HL-60/S4 (cell line): ENCODE measurements around the gene ADIPOR2.

ENCODE experiments used
- in situ Hi-C: fragments of 300-500 bp; cut with MboI; formaldehyde crosslinking; loops from 2 replicates; pipeline ENCODE4 v1.14.3; 2022; ENCODE audit warnings: low sequenced_read_pairs

The ADIPOR2 gene

GRCh38 chr12:1810201-1810930 is 119.5 kb downstream of the ADIPOR2 start:
- in situ Hi-C loops, result loop anchor here (10.0 kb wide), 1 partner anchor 124 kb away; no protein-coding TSS in a partner anchor

GRCh38 chr12:1810931-1811280 is 120.0 kb downstream of the ADIPOR2 start:
- in situ Hi-C loops, result loop anchor here (10.0 kb wide), 1 partner anchor 124 kb away; no protein-coding TSS in a partner anchor

- in situ Hi-C loops, result loop anchor here (10.0 kb wide), 1 partner anchor 123 kb away; no protein-coding TSS in a partner anchor
These were observed 120.5 kb downstream of the ADIPOR2 start for GRCh38 chr12:1811281-1811947.

- in situ Hi-C loops, result loop anchor here (10.0 kb wide), 1 partner anchor 123 kb away; no protein-coding TSS in a partner anchor
These were observed 121.0 kb downstream of the ADIPOR2 start for GRCh38 chr12:1811948-1812291.

GRCh38 chr12:1812650-1813302 is 121.9 kb downstream of the ADIPOR2 start:
- in situ Hi-C loops, result loop anchor here (10.0 kb wide), 1 partner anchor 122 kb away; no protein-coding TSS in a partner anchor

GRCh38 chr12:1814266-1814665 is 123.4 kb downstream of the ADIPOR2 start:
- in situ Hi-C loops, result loop anchor here (10.0 kb wide), 1 partner anchor 121 kb away; no protein-coding TSS in a partner anchor

GRCh38 chr12:1815108-1815507 is 124.2 kb downstream of the ADIPOR2 start:
- in situ Hi-C loops, result loop anchor here (10.0 kb wide), 1 partner anchor 120 kb away; no protein-coding TSS in a partner anchor

- in situ Hi-C loops, result loop anchor here (10.0 kb wide), 1 partner anchor 119 kb away; no protein-coding TSS in a partner anchor
These were observed 125.2 kb downstream of the ADIPOR2 start for GRCh38 chr12:1815814-1816729.

GRCh38 chr12:1816730-1817348 is 126.0 kb downstream of the ADIPOR2 start:
- in situ Hi-C loops, result loop anchor here (10.0 kb wide), 1 partner anchor 118 kb away; no protein-coding TSS in a partner anchor

GRCh38 chr12:1817928-1818327 is 127.1 kb downstream of the ADIPOR2 start:
- in situ Hi-C loops, result loop anchor here (10.0 kb wide), 1 partner anchor 117 kb away; no protein-coding TSS in a partner anchor

GRCh38 chr12:1819050-1819449 is 128.2 kb downstream of the ADIPOR2 start:
- in situ Hi-C loops, result loop anchor here (10.0 kb wide), 1 partner anchor 116 kb away; no protein-coding TSS in a partner anchor

- in situ Hi-C loops, result loop anchor here (10.0 kb wide), 1 partner anchor 115 kb away; no protein-coding TSS in a partner anchor
These were observed 128.7 kb downstream of the ADIPOR2 start for GRCh38 chr12:1819571-1819970.

- in situ Hi-C loops, result no loop called here
These were observed 129.5 kb downstream of the ADIPOR2 start, which contains the start of gene LRTM2 for GRCh38 chr12:1820191-1820895. Gene LRTM2 (plus strand): TSS chr12:1820565. CDS start chr12:1828149, 7,584 bp downstream.

- in situ Hi-C loops, result no loop called here
These were observed 130.0 kb downstream of the ADIPOR2 start for GRCh38 chr12:1820896-1821291.

GRCh38 chr12:1821805-1822204 is 130.9 kb downstream of the ADIPOR2 start:
- in situ Hi-C loops, result no loop called here

GRCh38 chr12:1822699-1823098 is 131.8 kb downstream of the ADIPOR2 start:
- in situ Hi-C loops, result no loop called here

GRCh38 chr12:1823237-1823636 is 132.4 kb downstream of the ADIPOR2 start:
- in situ Hi-C loops, result no loop called here

- in situ Hi-C loops, result no loop called here
These were observed 134.7 kb downstream of the ADIPOR2 start for GRCh38 chr12:1825382-1826102.
